Stimulated activated CD8-positive, alpha-beta memory T cell treated with anti-CD3 and anti-CD28 coated beads, Interleukin-12 subunit alpha, Interleukin-12 subunit beta, amount 100 ng/mL, for 1 hour (primary cell): ENCODE data around the gene DONSON.

ENCODE experiments used
- DNase-seq: peaks from one replicate; pipeline ENCODE4 v3.0.0-alpha.2; 2020; ENCODE audit warnings: low read depth

Gene DONSON

GRCh38 chr21:33562389-33562788 is 26.1 kb downstream of the DONSON start:
- no peak for DNase-seq

- DNase-seq, result no peak
Measured at GRCh38 chr21:33561373-33561772, 27.1 kb downstream of the DONSON start.

GRCh38 chr21:33560965-33561364 is 27.5 kb downstream of the DONSON start:
- DNase-seq, result no peak

GRCh38 chr21:33559813-33560212 is 28.7 kb downstream of the DONSON start:
- no peak for DNase-seq

GRCh38 chr21:33558777-33559421 is 29.6 kb downstream of the DONSON start:
- no peak for DNase-seq

- no peak for DNase-seq
Measured at GRCh38 chr21:33557447-33557846, 31.0 kb downstream of the DONSON start.

GRCh38 chr21:33554982-33555344 is 33.5 kb downstream of the DONSON start:
- DNase-seq, result no peak

- no peak for DNase-seq
Measured at GRCh38 chr21:33554236-33554981, 34.1 kb downstream of the DONSON start.

- DNase-seq, result no peak
Measured at GRCh38 chr21:33552999-33553598, 35.4 kb downstream of the DONSON start.

- no peak for DNase-seq
Measured at GRCh38 chr21:33552093-33552998, 36.1 kb downstream of the DONSON start.

GRCh38 chr21:33551664-33552063 is 36.8 kb downstream of the DONSON start:
- no peak for DNase-seq

GRCh38 chr21:33550772-33551660 is 37.5 kb downstream of the DONSON start:
- DNase-seq, result no peak

- DNase-seq, result no peak
Measured at GRCh38 chr21:33549848-33550771, 38.4 kb downstream of the DONSON start.

- DNase-seq, result no peak
Measured at GRCh38 chr21:33546086-33546485, 42.4 kb downstream of the DONSON start.

- no peak for DNase-seq
Measured at GRCh38 chr21:33544451-33545195, 43.9 kb downstream of the DONSON start.

- no peak for DNase-seq
Measured at GRCh38 chr21:33543505-33544129, 44.9 kb downstream of the DONSON start.

- peak; percentile 96 for DNase-seq
Measured at GRCh38 chr21:33542640-33543504, 45.6 kb downstream of the DONSON start, which contains the start of gene SON. Gene SON (plus strand): TSS chr21:33543038. CDS start chr21:33543093, 55 bp downstream.
